ENCODE data around the gene RPN2. TPM values are rescaled to one million over a fixed set of nuclear protein-coding genes. Genes with fewer than 3 reads are reported as not detected.

Gene RPN2
- total RNA-seq, 2 experiments from 2014 or later, result 161 to 165 TPM

DNA sequence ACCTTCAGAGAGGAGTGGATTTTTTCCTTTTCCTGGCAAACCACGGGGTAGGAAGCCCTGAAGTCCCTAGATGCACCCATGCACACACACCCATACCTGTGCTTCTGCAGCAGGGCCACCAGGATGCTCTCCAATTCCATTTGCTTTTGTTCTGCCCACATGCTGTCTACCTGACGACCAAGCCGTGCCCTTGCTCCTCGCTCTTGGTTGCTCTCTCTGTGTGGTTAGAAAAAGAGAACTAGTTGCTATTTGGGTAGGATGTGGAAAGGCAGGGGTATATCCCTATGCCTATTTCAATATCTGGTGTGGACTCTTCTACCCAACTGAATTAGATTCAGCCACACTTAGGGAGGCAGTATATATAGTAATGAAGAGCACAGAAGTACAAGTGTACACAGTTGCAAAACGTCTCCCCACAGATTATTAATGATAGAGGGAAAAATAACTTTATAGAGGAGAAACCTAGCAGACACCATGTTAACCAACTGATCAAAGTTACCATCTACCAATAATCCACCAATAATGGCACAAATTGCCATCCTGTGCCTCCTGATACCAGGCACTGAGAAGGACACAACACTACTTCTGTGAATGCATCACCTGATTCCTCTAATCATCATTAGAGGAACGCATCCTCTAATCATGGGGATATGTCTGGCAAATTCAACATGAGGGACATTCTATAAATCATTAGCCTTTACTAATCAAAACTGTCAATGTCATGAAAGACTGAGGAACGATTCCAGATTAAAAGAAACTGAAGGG lies 75.2 kb downstream of the RPN2 start:
- CTCF ChIA-PET, result no interaction called here

DNA sequence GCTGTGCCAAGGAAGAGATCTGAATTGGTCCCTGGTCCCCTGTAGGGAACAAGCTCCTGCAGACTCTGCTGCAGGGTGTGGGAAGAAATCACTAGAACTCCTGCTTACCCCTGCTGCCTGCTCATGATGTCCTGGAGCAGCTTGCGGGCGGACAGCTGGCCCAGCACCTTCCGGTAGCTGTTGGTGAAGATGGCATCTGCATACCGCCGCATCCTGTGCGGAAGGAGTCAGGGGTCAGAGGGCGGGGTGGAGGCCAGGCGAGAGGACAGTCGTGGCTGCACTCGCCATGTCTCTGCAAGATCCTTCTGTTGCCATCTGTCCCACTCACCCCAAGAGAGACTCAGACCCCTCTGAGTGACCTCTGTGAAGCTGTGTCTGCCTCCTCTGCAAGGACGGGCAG lies 77.2 kb downstream of the RPN2 start:
- CTCF ChIA-PET, result no interaction called here
- POLR2A ChIA-PET, result no interaction called here

More for the DNA sequence above, 75.2 kb downstream of the RPN2 start:
- POLR2A ChIA-PET, result no interaction called here

DNA sequence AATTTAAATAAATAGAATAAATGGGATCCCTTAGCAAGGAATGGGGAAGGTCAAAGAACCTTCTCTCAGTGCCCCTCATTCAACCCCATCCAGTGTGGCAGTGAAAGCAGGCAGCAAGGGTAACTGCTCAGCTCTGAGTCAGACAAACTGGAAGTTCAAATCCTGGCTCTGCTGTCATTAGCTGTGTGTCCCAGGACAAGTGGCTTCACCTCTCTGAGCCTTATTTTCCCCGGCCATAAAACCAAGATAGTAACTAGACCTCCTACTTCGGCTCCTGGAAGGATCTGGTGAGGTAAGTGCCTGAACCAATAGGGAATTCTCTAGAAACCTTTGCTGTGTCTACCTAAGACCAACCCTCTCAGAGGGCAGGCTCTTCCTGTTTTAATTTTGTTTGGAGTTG lies 78.4 kb downstream of the RPN2 start:
- ChIA-PET POLR2A (no interaction called here), CTCF (interaction anchor here (0.7 kb wide), 2 partner anchors 16 to 18 kb away, joined by 3 read pairs; no protein-coding TSS in a partner anchor)

DNA sequence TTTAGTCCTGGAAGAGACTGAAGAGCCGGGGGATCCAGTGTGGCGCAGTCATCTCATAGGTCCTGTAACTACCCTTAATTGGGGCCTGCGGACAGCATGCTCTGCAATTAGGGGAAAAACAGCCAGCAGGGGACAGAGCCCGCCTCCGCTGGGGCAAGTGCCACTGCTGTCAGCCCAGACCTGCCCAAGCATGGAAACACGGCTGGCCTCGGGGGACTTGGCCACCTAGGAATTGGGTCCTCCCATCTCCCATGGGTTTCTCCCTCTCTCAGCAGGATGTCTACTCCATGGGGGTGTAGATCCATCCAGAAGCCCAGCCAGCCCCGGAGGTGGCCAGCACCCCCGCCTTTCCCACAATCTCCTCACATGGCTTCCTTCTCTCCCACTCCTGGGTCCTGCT lies 78.9 kb downstream of the RPN2 start:
- POLR2A ChIA-PET, result no interaction called here
- CTCF ChIA-PET, result interaction anchor here (0.7 kb wide), 1 partner anchor 17 kb away, joined by 3 read pairs; no protein-coding TSS in a partner anchor

DNA sequence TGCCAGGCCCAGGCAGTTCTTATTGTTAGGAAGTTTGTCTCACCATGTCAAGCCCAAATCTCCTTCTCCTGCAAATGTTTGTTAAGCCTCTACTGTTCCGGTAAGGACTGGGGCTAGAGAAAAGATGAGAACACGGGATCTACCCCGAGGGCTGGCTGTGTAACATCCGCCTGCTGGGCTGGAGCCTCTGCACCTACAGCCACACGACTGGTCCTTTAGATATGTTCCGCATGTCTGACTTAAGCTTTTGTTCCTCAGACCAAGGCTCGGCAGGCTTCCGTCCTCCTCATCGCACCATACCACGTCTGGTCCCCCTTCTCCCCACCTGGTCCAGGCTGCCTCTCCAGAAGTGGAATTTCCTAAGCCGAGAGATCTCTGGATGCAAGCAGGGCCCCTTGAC lies 79.9 kb downstream of the RPN2 start:
- CTCF ChIA-PET, result no interaction called here

DNA sequence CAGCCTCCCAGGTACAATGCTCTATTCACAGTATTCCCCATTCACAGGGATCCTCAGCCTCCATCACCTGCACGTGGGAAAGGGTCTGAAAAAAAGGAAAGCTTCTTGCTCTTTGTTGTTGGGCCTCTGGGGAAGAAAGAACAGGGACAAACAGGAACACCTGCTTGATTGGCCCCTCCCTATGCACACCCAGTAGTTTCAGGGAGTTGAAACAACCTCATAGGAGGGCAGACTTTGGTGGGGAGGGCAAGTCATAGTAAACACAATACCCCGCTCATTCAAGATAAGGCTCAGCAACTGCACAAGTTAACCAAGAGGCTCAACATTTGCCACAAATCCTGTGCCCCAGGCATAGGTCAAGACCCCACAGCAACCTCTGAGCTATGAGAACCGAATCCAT lies 80.7 kb downstream of the RPN2 start:
- CTCF ChIA-PET, result interaction anchor here (1.1 kb wide), 1 partner anchor 125 kb away, joined by 3 read pairs; no protein-coding TSS in a partner anchor
- POLR2A ChIA-PET, result no interaction called here

More for the DNA sequence above, 79.9 kb downstream of the RPN2 start:
- POLR2A ChIA-PET, result interaction anchor here (0.5 kb wide), 1 partner anchor 176 kb away, joined by 3 read pairs; no protein-coding TSS in a partner anchor

DNA sequence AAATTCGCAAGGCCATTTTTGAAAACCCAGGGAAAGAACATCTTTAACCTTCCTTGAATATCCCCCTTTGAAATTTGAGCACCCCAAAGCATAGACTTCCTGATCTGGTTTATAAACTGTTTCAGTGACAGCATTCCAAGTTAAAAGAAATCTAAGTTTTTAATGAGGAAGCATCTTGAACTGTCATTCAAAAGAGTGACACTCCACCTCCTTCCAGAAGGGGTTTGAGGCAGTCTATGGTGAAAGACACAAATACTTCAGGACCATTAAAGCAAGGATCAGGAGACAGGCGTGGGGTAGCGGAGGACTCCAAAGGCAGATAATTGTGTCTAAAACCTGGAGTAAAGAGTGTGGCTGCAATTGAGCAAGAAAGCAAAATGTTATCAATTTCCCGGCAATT lies 81.8 kb downstream of the RPN2 start:
- POLR2A ChIA-PET, result no interaction called here
- CTCF ChIA-PET, result no interaction called here

DNA sequence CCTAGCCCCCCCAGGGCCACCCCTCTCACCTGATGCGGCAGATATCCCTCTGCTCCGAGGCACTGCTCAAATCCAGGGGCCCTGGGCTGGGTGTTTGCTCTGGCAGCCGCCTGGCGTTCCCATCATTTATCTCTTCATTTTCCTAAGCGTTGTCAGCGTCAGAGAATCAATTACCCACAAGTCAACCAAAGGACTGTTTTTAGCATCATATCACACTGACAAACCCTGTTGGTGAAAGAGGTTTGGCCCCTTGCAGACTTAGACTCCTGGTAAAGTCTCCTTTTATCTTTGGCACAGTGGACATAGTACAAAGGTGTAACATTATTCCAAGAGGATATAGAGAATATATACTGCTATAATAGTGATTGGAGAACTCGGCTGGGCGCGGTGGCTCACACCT lies 82.6 kb downstream of the RPN2 start, which contains the start of gene GHRH:
Gene GHRH, minus strand, starts transcription at position 101 of the 400 bp plus-strand sequence. CDS start 4,925 bp downstream, outside the sequence.
- POLR2A ChIA-PET, result no interaction called here
- CTCF ChIA-PET, result interaction anchor here (0.6 kb wide), 1 partner anchor 17 kb away, joined by 3 read pairs; no protein-coding TSS in a partner anchor

DNA sequence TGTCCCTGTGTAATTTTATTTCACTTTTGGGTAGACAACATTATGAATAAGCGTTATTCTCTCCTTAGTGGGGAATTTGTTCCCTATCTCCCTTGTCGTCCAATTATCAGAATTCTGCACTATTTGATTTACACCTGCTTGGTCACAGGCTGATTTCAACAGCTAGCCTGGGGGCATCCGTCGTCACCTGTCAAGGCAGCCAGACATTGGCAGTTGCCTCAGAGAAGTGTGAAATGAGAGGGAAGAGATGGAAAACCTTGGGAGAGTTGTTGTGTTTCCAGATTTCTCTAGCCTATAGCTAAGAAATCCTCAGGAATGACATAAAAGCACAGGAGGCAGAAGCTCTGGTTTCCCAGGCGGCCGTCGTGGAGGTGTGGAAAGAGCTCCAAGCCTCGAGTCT lies 83.4 kb downstream of the RPN2 start:
- POLR2A ChIA-PET, result no interaction called here
- CTCF ChIA-PET, result no interaction called here

DNA sequence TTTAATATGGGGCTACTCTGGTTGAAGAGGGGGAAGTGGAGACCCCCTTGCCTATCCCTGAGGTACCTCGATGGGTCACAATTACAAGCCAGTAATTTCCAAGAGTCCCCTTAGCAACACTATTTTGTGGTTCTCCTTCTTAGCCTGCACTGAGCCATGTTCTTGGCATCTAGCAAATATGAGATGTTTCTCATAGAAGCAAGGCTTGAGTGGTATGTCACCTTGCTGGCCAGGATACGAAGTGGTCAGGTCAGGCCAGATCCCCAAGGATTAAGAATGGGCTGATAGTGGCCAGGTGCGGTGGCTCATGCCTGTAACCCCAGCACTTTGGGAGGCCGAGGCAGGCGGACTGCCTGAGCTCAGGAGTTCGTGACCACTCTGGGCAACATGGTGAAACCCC lies 84.6 kb downstream of the RPN2 start:
- CTCF ChIA-PET, result no interaction called here

DNA sequence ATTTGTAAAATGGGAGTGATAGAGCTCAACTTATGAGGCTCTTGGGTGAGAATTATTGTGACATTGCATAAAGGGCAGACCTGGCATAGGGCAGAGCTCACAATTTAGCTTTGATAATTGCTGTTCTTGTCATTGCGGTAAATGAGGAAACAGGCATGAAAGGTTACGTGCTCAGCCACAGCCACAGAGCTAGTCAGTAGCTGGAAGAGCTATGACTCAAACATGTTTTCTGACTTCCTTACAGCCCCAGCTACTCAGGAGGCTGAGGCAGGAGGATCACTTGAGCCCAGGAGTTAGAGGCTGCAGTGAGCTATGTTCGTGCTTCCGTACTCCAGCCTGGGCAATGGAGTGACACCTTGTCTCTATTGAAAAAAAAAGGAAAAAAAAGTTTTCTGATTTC lies 86.0 kb downstream of the RPN2 start:
- CTCF ChIA-PET, result interaction anchor here (1.9 kb wide), 1 partner anchor 120 kb away, joined by 4 read pairs; no protein-coding TSS in a partner anchor
- POLR2A ChIA-PET, result interaction anchor here (0.6 kb wide), 2 partner anchors 9 to 83 kb away, joined by 3 to 7 read pairs; no protein-coding TSS in a partner anchor

More for the DNA sequence above, 84.6 kb downstream of the RPN2 start:
- POLR2A ChIA-PET, result no interaction called here

DNA sequence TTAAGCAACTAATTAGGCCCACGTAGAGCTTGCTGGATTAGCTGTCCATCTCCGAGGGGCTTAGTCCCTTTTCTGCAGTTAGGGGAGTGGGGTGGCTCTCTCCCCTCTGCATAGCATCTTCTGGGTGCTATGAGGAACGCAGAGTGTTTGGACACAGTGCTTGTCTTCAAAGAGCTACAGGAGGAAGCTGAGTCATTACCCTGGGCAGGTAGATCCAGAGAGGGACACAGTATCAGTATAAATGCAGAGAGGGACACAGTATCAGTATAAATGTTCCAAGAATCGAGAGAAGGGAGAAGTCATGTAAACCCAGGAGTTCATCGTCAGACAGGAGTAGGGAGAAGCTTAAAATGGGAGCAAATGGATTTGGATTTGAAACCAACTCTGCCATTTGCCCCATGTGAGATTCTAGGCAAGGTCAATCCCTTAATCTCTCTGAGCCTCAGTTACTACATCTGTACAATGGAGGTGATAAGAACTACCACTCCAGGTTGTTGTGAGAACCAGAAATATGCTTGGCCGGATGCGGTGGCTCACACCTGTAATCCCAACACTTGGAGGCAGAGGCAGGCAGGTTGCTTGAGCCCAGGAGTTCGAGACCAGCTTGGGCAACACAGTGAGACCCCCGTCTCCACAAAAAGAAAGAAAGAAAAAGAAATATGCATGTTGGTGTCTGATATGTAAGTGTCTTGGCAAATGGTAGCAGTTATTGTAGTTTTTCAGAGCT lies 88.0 kb downstream of the RPN2 start:
- ChIA-PET CTCF (interaction anchor here (0.6 to 2.1 kb wide), 5 partner anchors 10 to 491 kb away, joined by 3 to 5 read pairs (median 4); no protein-coding TSS in a partner anchor), POLR2A (no interaction called here)

DNA sequence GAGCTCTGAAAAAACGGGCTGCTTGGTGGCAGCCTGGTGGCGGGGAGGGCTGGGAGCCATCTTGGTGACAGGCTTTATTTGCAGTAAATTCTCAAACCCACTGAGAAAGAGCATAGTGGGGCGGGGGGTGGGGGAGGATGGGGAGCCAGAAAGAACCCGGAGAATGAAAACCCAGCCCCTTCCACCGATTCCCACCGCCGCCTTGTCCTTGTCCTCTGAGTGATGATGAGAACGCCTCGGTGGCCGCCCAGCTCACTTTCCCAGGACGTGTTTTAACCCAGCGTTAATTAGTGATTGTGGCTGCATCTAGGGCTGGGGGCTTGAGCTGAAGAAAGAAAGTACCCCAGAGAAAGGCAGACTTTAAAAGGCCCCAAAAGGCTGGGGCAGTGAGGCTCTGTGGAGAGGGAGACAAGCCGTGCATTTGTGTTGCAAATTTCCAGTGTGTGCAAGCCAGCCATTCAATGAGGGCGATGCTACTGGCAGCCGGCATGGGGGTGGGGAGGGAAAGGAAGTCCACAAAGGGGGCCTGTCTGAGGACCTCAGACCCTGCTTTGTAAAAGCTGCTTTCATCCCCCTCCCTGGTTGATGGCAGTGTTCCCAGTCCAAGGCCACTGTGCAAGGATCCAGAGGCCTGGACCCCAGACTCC lies 88.7 kb downstream of the RPN2 start:
- POLR2A ChIA-PET, result no interaction called here
- CTCF ChIA-PET, result interaction anchor here (0.7 to 2.1 kb wide), 2 partner anchors 10 to 116 kb away, joined by 3 to 5 read pairs; no protein-coding TSS in a partner anchor

DNA sequence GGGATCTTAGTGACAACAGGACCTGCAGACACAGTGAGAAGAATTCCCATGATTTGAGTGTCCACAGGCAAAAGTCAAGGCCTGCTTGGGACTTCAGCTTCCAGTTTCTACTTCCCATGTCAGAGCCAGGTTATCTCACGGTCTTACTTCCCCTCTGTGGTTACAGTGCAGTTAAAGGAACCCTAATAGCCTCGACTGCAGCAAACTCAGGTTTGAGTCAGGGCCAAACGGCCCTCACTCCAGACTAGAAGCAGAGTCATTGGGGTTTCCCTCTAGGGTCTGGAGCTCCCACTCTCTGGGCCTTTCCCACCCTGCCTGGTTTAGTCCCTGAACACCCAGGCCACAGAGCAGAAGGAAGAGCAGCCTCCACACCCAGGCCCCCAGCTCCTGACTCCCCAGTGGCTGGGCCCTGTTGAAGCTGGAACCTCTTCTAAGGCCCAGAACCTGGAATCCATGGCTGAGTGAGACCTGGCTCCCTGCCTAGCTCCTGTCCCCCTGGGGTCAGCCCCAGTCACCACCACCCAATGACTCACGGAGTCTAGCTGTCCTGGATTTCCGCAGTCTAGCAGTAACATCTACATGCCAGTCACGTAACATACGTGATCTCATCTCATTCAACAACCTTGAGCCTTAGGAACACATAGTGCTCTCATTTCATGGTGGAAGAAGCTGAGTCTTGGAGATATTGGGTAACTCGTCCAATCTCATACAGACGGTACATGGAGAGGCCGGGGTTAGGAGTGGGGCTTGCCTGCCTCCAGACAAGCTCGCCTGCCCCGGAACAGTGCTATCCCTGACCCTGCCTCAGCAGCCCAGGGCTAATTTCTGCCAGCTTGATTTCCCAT lies 91.7 kb downstream of the RPN2 start:
- POLR2A ChIA-PET, result no interaction called here
- CTCF ChIA-PET, result interaction anchor here (0.8 to 2.0 kb wide), 7 partner anchors 19 to 571 kb away, joined by 3 to 6 read pairs (median 4); partner anchors contain the start of gene MANBAL

DNA sequence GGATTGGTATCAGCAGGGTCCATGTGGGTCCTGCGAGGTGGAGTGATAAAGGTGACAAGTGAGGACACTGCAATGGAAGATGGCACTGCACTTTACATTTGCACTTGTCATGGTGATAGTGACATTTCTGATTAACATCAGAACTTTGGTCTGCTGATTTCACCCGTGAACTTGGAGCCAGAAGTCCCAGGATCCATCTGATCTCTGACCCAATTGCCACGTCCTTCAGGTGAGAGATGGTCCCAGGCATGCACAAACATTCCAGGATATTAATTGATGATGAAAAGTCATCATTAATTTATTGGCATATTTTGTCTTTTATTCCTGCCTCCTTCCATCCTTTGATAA lies 92.3 kb downstream of the RPN2 start:
- POLR2A ChIA-PET, result no interaction called here
- CTCF ChIA-PET, result interaction anchor here (1.5 to 1.6 kb wide), 2 partner anchors 112 to 264 kb away, joined by 4 to 6 read pairs; no protein-coding TSS in a partner anchor

DNA sequence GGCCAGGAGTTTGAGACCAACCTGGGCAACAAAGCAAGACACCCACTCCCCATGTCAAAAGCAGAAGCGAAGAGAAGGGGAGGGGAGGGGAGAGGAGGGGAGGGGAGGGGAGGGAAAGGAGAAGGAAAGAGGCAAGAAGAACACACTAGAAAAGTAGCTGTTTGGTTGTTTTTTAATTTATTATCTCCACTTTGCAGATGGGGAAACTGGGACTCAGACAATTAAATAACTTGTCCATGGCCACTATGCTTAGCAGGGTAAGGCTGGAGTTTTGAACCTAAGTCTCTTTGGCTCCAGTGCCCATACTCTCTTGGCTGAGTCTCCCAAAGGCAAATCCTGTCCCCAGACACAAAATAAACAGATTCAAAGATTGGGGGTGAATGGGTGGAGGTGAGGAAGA lies 94.9 kb downstream of the RPN2 start:
- ChIA-PET CTCF (no interaction called here), POLR2A (no interaction called here)

DNA sequence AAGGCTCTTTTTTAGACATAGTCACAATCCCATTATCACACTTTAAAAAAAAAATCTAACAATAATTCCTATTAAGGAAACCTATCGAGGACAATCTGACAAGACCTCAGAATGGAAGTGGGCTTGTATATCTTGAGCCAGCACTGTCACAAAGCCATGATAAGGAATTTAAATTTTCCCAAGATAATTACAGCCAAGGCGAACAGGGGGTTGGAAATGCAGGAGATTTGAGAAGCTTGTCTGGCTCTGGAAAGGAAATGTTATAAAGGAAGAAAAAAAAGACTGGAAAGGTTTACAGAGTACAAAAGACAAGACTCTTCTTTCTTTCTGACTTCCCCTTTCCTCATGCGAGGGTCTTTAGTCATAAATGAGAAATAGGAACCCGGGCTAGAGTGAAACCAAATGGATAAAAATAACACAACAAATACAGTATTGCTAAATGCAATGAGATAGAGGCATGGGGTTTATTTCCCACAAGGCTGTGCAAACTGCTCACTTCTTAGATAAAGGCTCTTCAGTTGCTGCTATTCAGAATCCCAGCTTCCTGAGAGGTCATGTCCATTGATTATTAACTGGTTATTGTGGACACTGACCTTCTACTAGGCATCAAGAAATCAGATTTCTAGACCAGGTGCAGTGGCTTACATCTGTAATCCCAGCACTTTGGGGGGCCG lies 95.9 kb downstream of the RPN2 start:
- POLR2A ChIA-PET, result no interaction called here
- CTCF ChIA-PET, result no interaction called here

DNA sequence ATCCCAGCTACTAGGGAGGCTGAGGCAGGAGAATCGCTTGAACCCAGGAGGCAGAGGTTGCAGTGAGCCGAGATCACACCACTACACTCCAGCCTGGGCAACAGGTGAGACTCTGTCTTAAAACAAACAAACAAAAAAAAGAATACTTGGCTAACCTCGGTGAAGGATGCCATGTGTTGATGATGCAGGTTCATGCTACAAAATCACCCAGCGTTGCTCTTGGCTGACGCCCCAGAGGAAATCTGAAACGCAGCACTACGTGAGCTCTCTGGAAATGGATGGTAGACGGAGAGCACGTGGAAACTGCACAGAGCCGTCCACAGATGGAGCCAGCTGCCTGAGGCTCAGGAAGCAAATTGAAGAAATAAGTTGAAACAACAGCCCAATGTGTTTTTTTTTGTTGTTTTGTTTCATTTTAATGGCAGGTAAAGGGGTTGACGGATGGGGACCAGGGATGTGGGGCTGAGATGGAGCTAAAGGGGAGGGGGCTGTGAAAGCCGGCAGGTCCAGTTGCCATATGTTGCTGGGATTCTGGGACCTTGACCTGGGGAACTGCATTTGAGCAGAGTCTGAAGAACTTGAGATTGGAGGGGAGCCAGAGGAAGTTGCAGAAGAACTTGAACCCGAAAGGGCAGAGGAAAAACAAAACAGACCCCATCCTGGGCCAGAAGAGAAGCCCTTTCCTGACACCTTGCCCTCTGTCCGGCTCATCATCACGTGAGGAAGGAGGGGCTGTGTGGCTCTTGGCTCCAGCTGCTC lies 97.5 kb downstream of the RPN2 start:
- CTCF ChIA-PET, result interaction anchor here (1.0 to 2.0 kb wide), 2 partner anchors 13 to 109 kb away, joined by 3 to 8 read pairs; partner anchors contain the start of gene MANBAL
- POLR2A ChIA-PET, result no interaction called here

Data from activated CD8-positive, alpha-beta memory T cell treated with anti-CD3 and anti-CD28 coated beads for 36 hours (primary cell).